Lung (tissue), 12 donors: ENCODE results near the gene MAP1S. TPM values are rescaled to one million over a fixed set of nuclear protein-coding genes. Genes with fewer than 3 reads are reported as not detected.

Experiments
- ATAC-seq: fragments of 200-7000 bp; cut with Tn5 transposase; one replicate; pipeline ENCODE4 v1.9.1; 2020; ENCODE audit warnings: moderate number of reproducible peaks; ENCODE audit not compliant: insufficient read depth, low FRiP score
- DNase-seq, 3 donors: peaks; one replicate each; pipeline ENCODE4 v3.0.0-alpha.2; 2013 to 2017
- H3K27ac ChIP-seq, 2 donors: one replicate each; pipeline ENCODE4 v1.5.1; 2013; ENCODE audit warnings: mild to moderate bottlenecking in 2 of 2, moderate library complexity in 2 of 2, control low read depth in 1 of 2, inconsistent platforms in 1 of 2, low read depth in 1 of 2, low read length in 1 of 2
- H3K27me3 ChIP-seq, 3 donors: one replicate each; pipeline ENCODE4 v1.5.1; 2013; ENCODE audit warnings: low read length in 2 of 3; ENCODE audit not compliant: control insufficient read depth in 3 of 3, insufficient read depth in 3 of 3
- H3K36me3 ChIP-seq, 4 donors: one replicate each; pipeline ENCODE4 v1.5.1; 2013; ENCODE audit warnings: low read length in 4 of 4, mild to moderate bottlenecking in 1 of 4, moderate library complexity in 1 of 4; ENCODE audit not compliant: control insufficient read depth in 4 of 4, insufficient read depth in 4 of 4
- H3K4me1 ChIP-seq, 5 donors: one replicate each; pipeline ENCODE4 v1.5.1; 2013; ENCODE audit warnings: low read length in 5 of 5, mild to moderate bottlenecking in 2 of 5, moderate library complexity in 1 of 5; ENCODE audit not compliant: control insufficient read depth in 5 of 5, insufficient read depth in 5 of 5
- H3K4me3 ChIP-seq: one replicate; pipeline ENCODE4 v1.5.1; 2013; ENCODE audit warnings: mild to moderate bottlenecking, control low read depth, moderate library complexity
- H3K9ac ChIP-seq, 2 donors: one replicate each; pipeline ENCODE4 v1.5.1; 2013; ENCODE audit warnings: low read length in 2 of 2, control low read depth in 1 of 2; ENCODE audit not compliant: insufficient read depth in 1 of 2
- H3K9me3 ChIP-seq, 4 donors: one replicate each; pipeline ENCODE4 v1.5.1; 2013; ENCODE audit warnings: low read length in 3 of 4, mild to moderate bottlenecking in 1 of 4, moderate library complexity in 1 of 4; ENCODE audit not compliant: control insufficient read depth in 4 of 4, insufficient read depth in 3 of 4
- CTCF ChIP-seq: IDR thresholded peaks from 2 replicates; pipeline ENCODE4 v1.5.1; 2012; ENCODE audit warnings: mild to moderate bottlenecking; ENCODE audit errors: control extremely low read depth, extremely low read depth
- WGBS, 2 donors: extraction: QIAGEN DNeasy Blood & Tissue Kit; methylation state at CpG; one replicate each; pipeline ENCODE4 v1.1.7; 2013; 5-methylcytosine and 5-hydroxymethylcytosine counted together
- polyA plus RNA-seq, 2 donors: library from polyadenylated mRNA; stranded (reverse); fragments of 200-250 nt; gene quantifications; one replicate each; pipeline ENCODE4 v1.2.1, GENCODE V29; 2013
- total RNA-seq, 2 donors: library from RNA; depleted of rRNA in 1 of 2; stranded (reverse); fragments of >200 nt in 1 of 2; gene quantifications; one replicate each; pipeline ENCODE4 v1.2.1, GENCODE V29; 2014 to 2021
- donor health status: control.
- donor health status: control.
- donor health status: Bipolar disorder and iron deficiency.
- donor health status: healthy.
- donor health status: DM: yes; HTN: yes; CAD: no.

The MAP1S gene
- total and polyA plus RNA-seq, 4 donors: 32.1 to 71.1 (median 38.4) TPM

DNA sequence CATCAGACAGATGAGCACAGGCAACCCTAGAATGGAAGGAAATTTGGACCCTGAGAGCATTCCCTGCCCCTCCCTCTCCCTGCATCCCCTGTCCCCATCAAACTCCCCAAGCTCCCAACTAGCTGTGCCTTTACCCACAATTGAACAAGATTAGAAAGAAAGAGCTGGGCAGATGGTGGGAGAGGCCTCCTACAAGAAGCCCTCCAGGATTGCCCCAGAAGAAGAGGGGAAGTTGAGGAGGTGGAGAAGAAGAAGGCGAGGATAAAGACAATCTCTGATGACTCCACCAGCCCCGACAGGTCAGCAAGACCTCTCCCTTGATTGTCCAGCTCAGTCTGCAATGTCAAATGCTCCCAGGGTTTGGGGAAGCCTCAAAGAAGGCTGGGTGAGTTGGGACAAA, 43.0 kb upstream of the MAP1S start:
- 49 to 61% methylated on average over 2 of the region's 2 CpGs for WGBS, 2 donors
- no peak for ATAC-seq

DNA sequence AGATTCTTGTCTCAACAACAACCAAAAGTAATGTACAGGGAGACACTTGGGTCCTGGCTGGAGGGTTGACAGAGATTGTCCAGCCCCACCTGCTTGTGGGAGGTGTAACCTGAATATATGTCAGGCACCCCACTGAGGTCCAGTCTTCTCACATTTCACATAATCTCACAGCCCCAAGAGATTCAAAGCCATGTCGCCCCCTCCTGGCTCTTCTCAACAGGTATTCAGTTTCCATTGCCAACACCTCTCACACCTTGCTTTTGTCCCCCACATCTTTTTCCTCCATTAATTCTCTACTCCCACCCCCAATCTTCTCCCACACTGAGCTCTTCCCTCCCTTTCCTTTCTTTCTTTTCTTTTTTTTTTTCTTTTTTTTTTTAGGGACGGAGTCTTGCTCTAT, 42.3 kb upstream of the MAP1S start:
- no peak overlapping the region for H3K9ac ChIP-seq
- TF ChIP-seq CTCF: no peak
- 71 to 74% methylated on average over 2 of the region's 2 CpGs for WGBS, 2 donors

More for the DNA sequence above, 43.0 kb upstream of the MAP1S start:
- Histone ChIP-seq H3K9me3 (no peaks in the 10 kb centered on the region), H3K4me1 (peaks cover 0 to 6% (median 0%) of the 10 kb centered on the region in 5 donors), H3K27me3 (peaks cover 0 to 16% (median 6%) of the 10 kb centered on the region in 3 donors), H3K4me3 (no peak overlapping the region), H3K27ac (no peak overlapping the region), H3K9ac (no peak overlapping the region), H3K36me3 (no peaks in the 10 kb centered on the region)
- no peak for TF ChIP-seq CTCF
- DNase-seq: no peak

GRCh38 chr19:17678836-17679235, 40.4 kb upstream of the MAP1S start:
- Histone ChIP-seq H3K9me3 (no peaks in the 10 kb centered on the region), H3K27ac (no peak overlapping the region), H3K27me3 (peaks cover 0 to 16% (median 6%) of the 10 kb centered on the region in 3 donors), H3K9ac (no peak overlapping the region), H3K4me3 (no peak overlapping the region), H3K36me3 (no peaks in the 10 kb centered on the region), H3K4me1 (peaks cover 0 to 6% (median 0%) of the 10 kb centered on the region in 5 donors)
- no peak for DNase-seq
- 85 to 88% methylated on average over 4 of the region's 4 CpGs for WGBS, 2 donors
- ATAC-seq: no peak
- no peak for TF ChIP-seq CTCF

More for the DNA sequence above, 42.3 kb upstream of the MAP1S start:
- ATAC-seq: no peak
- no peak for DNase-seq
- Histone ChIP-seq H3K9me3 (no peaks in the 10 kb centered on the region), H3K4me1 (peaks cover 0 to 6% (median 0%) of the 10 kb centered on the region in 5 donors), H3K27ac (no peak overlapping the region), H3K36me3 (no peaks in the 10 kb centered on the region), H3K4me3 (no peak overlapping the region), H3K27me3 (peaks cover 0 to 16% (median 6%) of the 10 kb centered on the region in 3 donors)

DNA sequence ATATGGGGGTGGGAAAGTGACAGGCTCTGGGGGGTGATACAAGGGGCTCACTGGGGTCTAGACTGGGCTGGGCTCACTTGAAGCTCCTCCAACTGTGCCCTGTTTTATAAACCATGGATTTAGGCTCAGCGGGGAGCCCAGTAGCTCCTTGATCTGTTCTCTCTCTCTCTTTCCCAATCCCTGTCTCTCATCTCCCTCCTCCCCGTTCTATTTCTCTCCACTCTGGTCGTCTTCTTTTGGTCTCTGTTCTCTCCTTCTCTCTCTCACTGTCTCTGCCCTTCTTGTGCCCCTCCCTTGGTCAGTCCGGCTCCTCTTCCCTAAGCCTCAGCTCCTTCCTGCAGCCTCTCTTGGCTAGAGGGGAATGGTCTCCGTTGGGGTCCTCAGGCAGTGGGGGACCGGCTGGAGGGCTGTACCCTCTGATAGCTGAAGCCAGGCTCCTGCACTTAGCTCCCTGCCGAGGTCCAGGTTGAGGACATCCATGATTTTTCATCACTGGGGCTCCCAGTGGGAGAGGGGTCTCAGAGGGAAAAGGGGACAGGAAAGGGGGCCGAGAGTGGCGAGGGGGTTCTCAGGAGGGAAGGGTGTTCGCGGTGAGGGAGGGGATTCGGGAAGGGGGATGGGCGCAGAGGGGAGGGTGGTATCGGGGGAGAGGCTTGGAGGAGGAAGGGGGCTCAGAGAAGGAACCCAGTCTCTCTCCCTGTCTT, 39.6 kb upstream of the MAP1S start:
- Histone ChIP-seq H3K9ac (no peak overlapping the region), H3K27me3 (peaks cover 0 to 18% (median 6%) of the 10 kb centered on the region in 3 donors), H3K36me3 (no peaks in the 10 kb centered on the region), H3K27ac (peak overlapping the region in 1 of 2 donors; percentile 27), H3K4me3 (no peak overlapping the region), H3K9me3 (no peaks in the 10 kb centered on the region), H3K4me1 (peaks cover 0 to 6% (median 0%) of the 10 kb centered on the region in 5 donors)
- DNase-seq (no peak), ATAC-seq (no peak)
- 9 to 10% methylated on average over 14 of the region's 14 CpGs for WGBS, 2 donors
- TF ChIP-seq CTCF: no peak
